HG02943 (cell line): Measurements from ENCODE around the gene SGTB.
A peak's percentile ranks its signal among the peaks of the same experiment; 100 is the strongest.

Experiments
- ATAC-seq: cut with Tn5 transposase; IDR thresholded peaks from one replicate; pipeline ENCODE4 v1.9.1; 2021; ENCODE audit warnings: mild to moderate bottlenecking, low read depth, moderate library complexity; ENCODE audit not compliant: unreplicated experiment

The SGTB gene

GRCh38 chr5:65721720-65722574 lies at the start of gene SGTB, which contains the start of gene NLN:
Gene SGTB, minus strand, starts transcription at chr5:65722109. Its CDS starts 1,302 bp downstream, at chr5:65720807.
Gene NLN, plus strand, starts transcription at chr5:65722205. Its CDS starts 169 bp downstream, at chr5:65722374.
- ATAC-seq = peak; percentile 89

- ATAC-seq = no peak
Observed at GRCh38 chr5:65771266-65771665, 49.4 kb upstream of the SGTB start.

- ATAC-seq = no peak
Observed at GRCh38 chr5:65769539-65769938, 47.6 kb upstream of the SGTB start.

- ATAC-seq = no peak
Observed at GRCh38 chr5:65768723-65769346, 46.9 kb upstream of the SGTB start.

GRCh38 chr5:65767565-65767964 lies 45.7 kb upstream of the SGTB start:
- ATAC-seq = no peak

- ATAC-seq = no peak
Observed at GRCh38 chr5:65766781-65767180, 44.9 kb upstream of the SGTB start.

GRCh38 chr5:65766175-65766574 lies 44.3 kb upstream of the SGTB start:
- no peak for ATAC-seq

- ATAC-seq = no peak
Observed at GRCh38 chr5:65765582-65765981, 43.7 kb upstream of the SGTB start.

- ATAC-seq = no peak
Observed at GRCh38 chr5:65762234-65762633, 40.3 kb upstream of the SGTB start.

GRCh38 chr5:65760504-65761275 lies 38.8 kb upstream of the SGTB start:
- ATAC-seq = no peak

GRCh38 chr5:65758546-65759144 lies 36.7 kb upstream of the SGTB start:
- no peak for ATAC-seq

- ATAC-seq = no peak
Observed at GRCh38 chr5:65753189-65753588, 31.3 kb upstream of the SGTB start.

- ATAC-seq = no peak
Observed at GRCh38 chr5:65750938-65751337, 29.0 kb upstream of the SGTB start.

GRCh38 chr5:65749956-65750355 lies 28.0 kb upstream of the SGTB start:
- ATAC-seq = no peak

- ATAC-seq = no peak
Observed at GRCh38 chr5:65749221-65749844, 27.4 kb upstream of the SGTB start.

GRCh38 chr5:65742565-65743231 lies 20.8 kb upstream of the SGTB start:
- peak; percentile 74 for ATAC-seq

GRCh38 chr5:65739162-65739561 lies 17.3 kb upstream of the SGTB start:
- no peak for ATAC-seq

- ATAC-seq = no peak
Observed at GRCh38 chr5:65738305-65738704, 16.4 kb upstream of the SGTB start.

- ATAC-seq = no peak
Observed at GRCh38 chr5:65737842-65738241, 15.9 kb upstream of the SGTB start.

GRCh38 chr5:65736011-65736410 lies 14.1 kb upstream of the SGTB start:
- ATAC-seq = no peak
